Measurements from ENCODE around the gene EME2.

DNA sequence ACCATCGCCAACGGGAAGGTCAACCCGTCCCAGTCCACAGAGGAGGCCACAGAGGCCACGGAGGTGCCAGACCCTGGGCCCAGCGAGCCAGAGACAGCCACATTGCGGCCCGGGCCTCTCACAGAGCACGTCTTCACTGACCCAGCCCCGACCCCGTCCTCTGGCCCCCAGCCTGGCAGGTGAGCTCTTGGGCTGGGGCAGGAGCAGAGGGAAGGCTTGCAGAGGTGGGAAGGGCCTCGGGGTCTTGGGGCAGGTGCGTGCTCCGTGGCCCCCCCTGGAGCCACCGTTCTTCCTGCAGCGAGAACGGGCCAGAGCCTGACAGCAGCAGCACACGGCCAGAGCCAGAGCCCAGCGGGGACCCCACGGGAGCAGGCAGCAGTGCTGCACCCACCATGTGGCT lies 6.4 kb upstream of the EME2 start:
- TF ChIP-seq, protein P1, sequence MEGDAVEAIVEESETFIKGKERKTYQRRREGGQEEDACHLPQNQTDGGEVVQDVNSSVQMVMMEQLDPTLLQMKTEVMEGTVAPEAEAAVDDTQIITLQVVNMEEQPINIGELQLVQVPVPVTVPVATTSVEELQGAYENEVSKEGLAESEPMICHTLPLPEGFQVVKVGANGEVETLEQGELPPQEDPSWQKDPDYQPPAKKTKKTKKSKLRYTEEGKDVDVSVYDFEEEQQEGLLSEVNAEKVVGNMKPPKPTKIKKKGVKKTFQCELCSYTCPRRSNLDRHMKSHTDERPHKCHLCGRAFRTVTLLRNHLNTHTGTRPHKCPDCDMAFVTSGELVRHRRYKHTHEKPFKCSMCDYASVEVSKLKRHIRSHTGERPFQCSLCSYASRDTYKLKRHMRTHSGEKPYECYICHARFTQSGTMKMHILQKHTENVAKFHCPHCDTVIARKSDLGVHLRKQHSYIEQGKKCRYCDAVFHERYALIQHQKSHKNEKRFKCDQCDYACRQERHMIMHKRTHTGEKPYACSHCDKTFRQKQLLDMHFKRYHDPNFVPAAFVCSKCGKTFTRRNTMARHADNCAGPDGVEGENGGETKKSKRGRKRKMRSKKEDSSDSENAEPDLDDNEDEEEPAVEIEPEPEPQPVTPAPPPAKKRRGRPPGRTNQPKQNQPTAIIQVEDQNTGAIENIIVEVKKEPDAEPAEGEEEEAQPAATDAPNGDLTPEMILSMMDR (IDR thresholded peaks at IDR 0.05; ENCODE audit: insufficient read depth, low read depth, low read length), result no peak
- no peak for TF ChIP-seq EZH2 (IDR thresholded peaks at IDR 0.05; ENCODE audit: insufficient read depth, low read length)

Data from astrocyte (in vitro differentiated cells and primary cell).